Measurements from ENCODE around the gene MKNK1. TPM values are rescaled to one million over a fixed set of nuclear protein-coding genes. Genes with fewer than 3 reads are reported as not detected.

Gene MKNK1
- total RNA-seq, 1 experiment from 2014 or later, result 12.9 TPM

DNA sequence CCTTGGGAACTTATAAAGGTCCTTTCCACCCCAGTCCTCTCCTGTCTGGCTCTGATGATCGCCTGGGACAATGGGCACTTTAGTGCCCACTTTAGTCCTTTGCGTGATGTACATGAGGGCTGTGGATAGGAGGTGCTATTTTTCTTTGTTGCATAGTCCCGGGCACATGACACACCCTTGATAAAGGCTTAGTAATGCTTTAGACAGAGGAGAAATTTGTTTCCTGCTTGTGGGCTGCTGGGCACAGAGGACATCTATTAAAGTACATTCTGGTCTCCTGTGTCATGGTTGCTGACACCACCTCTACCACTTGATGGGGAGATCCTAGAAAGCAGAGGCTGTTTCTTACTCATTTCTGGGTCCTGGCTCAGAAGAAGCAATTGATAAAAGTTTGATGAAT, 47.2 kb downstream of the MKNK1 start:
- peaks cover 7 to 18% of the 10 kb centered on the region in 2 experiments for H3K4me1 Mint-ChIP-seq
- H2BK12ac ChIP-seq (ENCODE audit: insufficient read length, low read depth, low read length), result no peak overlapping the region
- no peak overlapping the region for H3K14ac ChIP-seq (ENCODE audit: insufficient read depth, low read length)
- no peak overlapping the region for H2AFZ ChIP-seq (ENCODE audit: low read length)
- 0 out of 2 replicates have a peak, but pooled peaks cover 2% of the 10 kb centered on the region for H3K4me1 ChIP-seq (ENCODE audit: insufficient read depth, low read length)
- H2BK5ac ChIP-seq (ENCODE audit: insufficient read length, low read length), result no peak overlapping the region
- H3K9me3 ChIP-seq (ENCODE audit: control insufficient read depth, low read depth, low read length), result no peaks in the 10 kb centered on the region
- no peaks in the 10 kb centered on the region for H3K27me3 ChIP-seq (ENCODE audit: insufficient read depth, low read length)
- WGBS (ENCODE audit: extremely low coverage, insufficient read length, low lambda C conversion rate), result no CpG with 5 or more reads among the region's 3 CpGs
- H3K9me3 Mint-ChIP-seq, result no peaks in the 10 kb centered on the region
- no peak overlapping the region for H2AK5ac ChIP-seq (ENCODE audit: insufficient read length, low read length)
- H3K27me3 Mint-ChIP-seq (ENCODE audit: low read depth), result peaks cover 7% of the 10 kb centered on the region
- no peak overlapping the region for H3K27ac Mint-ChIP-seq
- no peaks in the 10 kb centered on the region for H3K23me2 ChIP-seq (ENCODE audit: insufficient read length, low read depth, low read length, poor library complexity, severe bottlenecking)
- H3K79me1 ChIP-seq (ENCODE audit: insufficient read depth, low read depth, low read length, poor library complexity, severe bottlenecking), result no peaks in the 10 kb centered on the region
- H3K36me3 Mint-ChIP-seq (ENCODE audit: insufficient read depth in 1 of 3, low read depth in 3 of 3), result peaks cover 0 to 2% (median 0%) of the 10 kb centered on the region in 3 experiments; a peak in 1 of 7 replicates
- no peak overlapping the region for H3K4me2 ChIP-seq (ENCODE audit: insufficient read depth, insufficient read length, low read length)
- H3T11ph ChIP-seq (ENCODE audit: low read length), result no peak overlapping the region
- H3K27ac ChIP-seq (ENCODE audit: insufficient read length, low read depth, low read length), result no peak overlapping the region
- TF ChIP-seq, protein P1, sequence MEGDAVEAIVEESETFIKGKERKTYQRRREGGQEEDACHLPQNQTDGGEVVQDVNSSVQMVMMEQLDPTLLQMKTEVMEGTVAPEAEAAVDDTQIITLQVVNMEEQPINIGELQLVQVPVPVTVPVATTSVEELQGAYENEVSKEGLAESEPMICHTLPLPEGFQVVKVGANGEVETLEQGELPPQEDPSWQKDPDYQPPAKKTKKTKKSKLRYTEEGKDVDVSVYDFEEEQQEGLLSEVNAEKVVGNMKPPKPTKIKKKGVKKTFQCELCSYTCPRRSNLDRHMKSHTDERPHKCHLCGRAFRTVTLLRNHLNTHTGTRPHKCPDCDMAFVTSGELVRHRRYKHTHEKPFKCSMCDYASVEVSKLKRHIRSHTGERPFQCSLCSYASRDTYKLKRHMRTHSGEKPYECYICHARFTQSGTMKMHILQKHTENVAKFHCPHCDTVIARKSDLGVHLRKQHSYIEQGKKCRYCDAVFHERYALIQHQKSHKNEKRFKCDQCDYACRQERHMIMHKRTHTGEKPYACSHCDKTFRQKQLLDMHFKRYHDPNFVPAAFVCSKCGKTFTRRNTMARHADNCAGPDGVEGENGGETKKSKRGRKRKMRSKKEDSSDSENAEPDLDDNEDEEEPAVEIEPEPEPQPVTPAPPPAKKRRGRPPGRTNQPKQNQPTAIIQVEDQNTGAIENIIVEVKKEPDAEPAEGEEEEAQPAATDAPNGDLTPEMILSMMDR (conservative IDR thresholded peaks at IDR 0.05), result no peak
- no peak overlapping the region for H2BK20ac ChIP-seq (ENCODE audit: low read depth, low read length, poor library complexity, severe bottlenecking)
- H3K9ac ChIP-seq (ENCODE audit: extremely low read depth, insufficient read length, low read length), result no peak overlapping the region
- no peak overlapping the region for H2BK120ac ChIP-seq (ENCODE audit: low read depth, low read length, poor library complexity, severe bottlenecking)
- no peak overlapping the region for H4K91ac ChIP-seq (ENCODE audit: insufficient read length, low read depth, low read length)
- no peak overlapping the region for H3K23ac ChIP-seq (ENCODE audit: insufficient read length, low read depth, low read length)
- no peaks in the 10 kb centered on the region for H3K79me2 ChIP-seq (ENCODE audit: insufficient read depth, low read length)
- no peak for DNase-seq
- no peak overlapping the region for H3K56ac ChIP-seq (ENCODE audit: insufficient read length, low read depth, low read length)
- no peak overlapping the region for H3K4me3 Mint-ChIP-seq
- H3K18ac ChIP-seq (ENCODE audit: insufficient read length, low read depth, low read length), result no peak overlapping the region
- no peak overlapping the region for H4K5ac ChIP-seq (ENCODE audit: insufficient read length, low read depth, low read length)
- no peak overlapping the region for H4K8ac ChIP-seq (replicated peaks; ENCODE audit: insufficient read length, low read depth, low read length)
- H3K4ac ChIP-seq (ENCODE audit: low read depth, low read length), result no peak overlapping the region
- no peaks in the 10 kb centered on the region for H4K20me1 ChIP-seq (ENCODE audit: control insufficient read depth, insufficient read depth, insufficient read length)
- no peak overlapping the region for H2BK15ac ChIP-seq (ENCODE audit: low read depth, low read length)

Measured in H9 (cell line).